Stomach (tissue), 4 donors: ENCODE measurements around the gene XPO4.

Experiments used
- EP300 ChIP-seq: sonication (generic); formaldehyde crosslinking; IDR thresholded peaks from one replicate; pipeline ENCODE4 v1.6.1; 2017; ENCODE audit warnings: antibody characterized with exemption
- POLR2A ChIP-seq, 4 donors: fragments of 450-650 bp; IDR thresholded peaks; one replicate each; pipeline ENCODE4 v1.6.1; 2016; ENCODE audit warnings: antibody characterized with exemption in 4 of 4, control low read depth in 2 of 4, mild to moderate bottlenecking in 1 of 4, moderate library complexity in 1 of 4
- POLR2AphosphoS5 ChIP-seq, 3 donors: sonication (generic); formaldehyde crosslinking; IDR thresholded peaks; one replicate each; pipeline ENCODE4 v1.6.1; 2016; ENCODE audit warnings: antibody characterized with exemption in 3 of 3
- TF ChIP-seq, protein P1 (sequence below), 7 experiments: fragments of 450-650 bp in 4 of 7; fragments of 200-600 bp in 3 of 7; sonication (generic) in 3 of 7; IDR thresholded peaks; one replicate each; pipeline ENCODE4 v1.5.1; 2016 to 2019; ENCODE audit warnings: antibody characterized with exemption in 7 of 7, control low read depth in 2 of 7, mild to moderate bottlenecking in 1 of 7

- TF ChIP-seq, protein P1, sequence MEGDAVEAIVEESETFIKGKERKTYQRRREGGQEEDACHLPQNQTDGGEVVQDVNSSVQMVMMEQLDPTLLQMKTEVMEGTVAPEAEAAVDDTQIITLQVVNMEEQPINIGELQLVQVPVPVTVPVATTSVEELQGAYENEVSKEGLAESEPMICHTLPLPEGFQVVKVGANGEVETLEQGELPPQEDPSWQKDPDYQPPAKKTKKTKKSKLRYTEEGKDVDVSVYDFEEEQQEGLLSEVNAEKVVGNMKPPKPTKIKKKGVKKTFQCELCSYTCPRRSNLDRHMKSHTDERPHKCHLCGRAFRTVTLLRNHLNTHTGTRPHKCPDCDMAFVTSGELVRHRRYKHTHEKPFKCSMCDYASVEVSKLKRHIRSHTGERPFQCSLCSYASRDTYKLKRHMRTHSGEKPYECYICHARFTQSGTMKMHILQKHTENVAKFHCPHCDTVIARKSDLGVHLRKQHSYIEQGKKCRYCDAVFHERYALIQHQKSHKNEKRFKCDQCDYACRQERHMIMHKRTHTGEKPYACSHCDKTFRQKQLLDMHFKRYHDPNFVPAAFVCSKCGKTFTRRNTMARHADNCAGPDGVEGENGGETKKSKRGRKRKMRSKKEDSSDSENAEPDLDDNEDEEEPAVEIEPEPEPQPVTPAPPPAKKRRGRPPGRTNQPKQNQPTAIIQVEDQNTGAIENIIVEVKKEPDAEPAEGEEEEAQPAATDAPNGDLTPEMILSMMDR (IDR thresholded peaks at IDR 0.05): no peak
- no peak for TF ChIP-seq POLR2A (IDR thresholded peaks at IDR 0.05)
- no peak for TF ChIP-seq POLR2AphosphoS5 (IDR thresholded peaks at IDR 0.05)
- TF ChIP-seq EP300: no peak
Observed at GRCh38 chr13:20815464-20815863, 87.1 kb downstream of the XPO4 start.
